Testis (tissue), 3 donors: Measurements from ENCODE around the gene FRMPD4. TPM values are rescaled to one million over a fixed set of nuclear protein-coding genes. Genes with fewer than 3 reads are reported as not detected.
A peak's percentile ranks its signal among the peaks of the same experiment; 100 is the strongest.

ENCODE experiments used
- DNase-seq: peaks from one replicate; pipeline ENCODE4 v3.0.0-alpha.2; 2019
- H3K27ac ChIP-seq, 2 donors: fragments of 200-600 bp; sonication (generic); one replicate each; pipeline ENCODE4 v1.5.1; 2019
- H3K27me3 ChIP-seq: fragments of 200-600 bp; sonication (generic); one replicate; pipeline ENCODE4 v1.5.1; 2019
- H3K36me3 ChIP-seq: fragments of 200-600 bp; sonication (generic); one replicate; pipeline ENCODE4 v1.5.1; 2017; ENCODE audit warnings: low read depth; ENCODE audit errors: missing control alignments
- H3K4me1 ChIP-seq: fragments of 200-600 bp; sonication (generic); one replicate; pipeline ENCODE4 v1.5.1; 2019
- H3K4me3 ChIP-seq, 2 donors: fragments of 200-600 bp; sonication (generic); one replicate each; pipeline ENCODE4 v1.5.1; 2017 to 2019
- H3K9me3 ChIP-seq: fragments of 200-600 bp; sonication (generic); one replicate; pipeline ENCODE4 v1.5.1; 2017
- POLR2A ChIP-seq: fragments of 450-650 bp; IDR thresholded peaks from one replicate; pipeline ENCODE4 v1.6.1; 2017; ENCODE audit warnings: antibody characterized with exemption, mild to moderate bottlenecking, moderate library complexity
- WGBS, 2 donors: methylation state at CpG; one replicate each; pipeline ENCODE4 v1.1.5; 2018; 5-methylcytosine and 5-hydroxymethylcytosine counted together
- intact Hi-C: fragments of 100-400 bp; cut with DNase I; formaldehyde crosslinking; loops from one replicate; pipeline ENCODE4 v1.15.1; 2023; ENCODE audit warnings: low total_unique reads
- polyA plus RNA-seq: library from polyadenylated mRNA; stranded (reverse); fragments of 350-450 nt; fragmentation: Illumina TruSeq; extraction: RNeasy Lipid Tissue Mini Kit (QIAGEN cat#74804); gene quantifications from one replicate; pipeline ENCODE4 v1.2.3, GENCODE V29; 2014; ENCODE audit warnings: low read depth, low replicate concordance; ENCODE audit not compliant: insufficient read depth
- small RNA-seq, 2 donors: library from RNA; depleted of rRNA; stranded (forward); fragments of <200 nt; gene quantifications; one replicate each; pipeline ENCODE3, GENCODE V24; 2016
- total RNA-seq, 2 donors: library from RNA; depleted of rRNA; stranded (reverse); fragments of >200 nt; gene quantifications; one replicate each; pipeline ENCODE4 v1.2.3, GENCODE V29; 2016
- TF ChIP-seq, protein P1 (sequence below), 3 experiments: fragments of 450-650 bp in 2 of 3; fragments of 200-600 bp in 1 of 3; sonication (generic) in 1 of 3; IDR thresholded peaks; one replicate each; pipeline ENCODE4 v1.5.1; 2016 to 2019; ENCODE audit warnings: antibody characterized with exemption in 3 of 3, mild to moderate bottlenecking in 2 of 3, moderate library complexity in 1 of 3

The FRMPD4 gene
- total and polyA plus RNA-seq, 3 donors from 2014 or later, result 1.1 to 1.6 (median 1.3) TPM

GRCh38 chrX:12767856-12768255 lies 629.6 kb downstream of the FRMPD4 start:
- Histone ChIP-seq H3K4me3 (no peak overlapping the region), H3K36me3 (no peaks in the 10 kb centered on the region), H3K4me1 (no peaks in the 10 kb centered on the region), H3K27ac (no peak overlapping the region), H3K9me3 (no peaks in the 10 kb centered on the region), H3K27me3 (no peaks in the 10 kb centered on the region)
- 76 to 84% methylated on average over 2 of the region's 2 CpGs for WGBS, 2 donors
- no peak for DNase-seq
- intact Hi-C loops, result no loop called here
- no peak for TF ChIP-seq POLR2A
- TF ChIP-seq, protein P1, sequence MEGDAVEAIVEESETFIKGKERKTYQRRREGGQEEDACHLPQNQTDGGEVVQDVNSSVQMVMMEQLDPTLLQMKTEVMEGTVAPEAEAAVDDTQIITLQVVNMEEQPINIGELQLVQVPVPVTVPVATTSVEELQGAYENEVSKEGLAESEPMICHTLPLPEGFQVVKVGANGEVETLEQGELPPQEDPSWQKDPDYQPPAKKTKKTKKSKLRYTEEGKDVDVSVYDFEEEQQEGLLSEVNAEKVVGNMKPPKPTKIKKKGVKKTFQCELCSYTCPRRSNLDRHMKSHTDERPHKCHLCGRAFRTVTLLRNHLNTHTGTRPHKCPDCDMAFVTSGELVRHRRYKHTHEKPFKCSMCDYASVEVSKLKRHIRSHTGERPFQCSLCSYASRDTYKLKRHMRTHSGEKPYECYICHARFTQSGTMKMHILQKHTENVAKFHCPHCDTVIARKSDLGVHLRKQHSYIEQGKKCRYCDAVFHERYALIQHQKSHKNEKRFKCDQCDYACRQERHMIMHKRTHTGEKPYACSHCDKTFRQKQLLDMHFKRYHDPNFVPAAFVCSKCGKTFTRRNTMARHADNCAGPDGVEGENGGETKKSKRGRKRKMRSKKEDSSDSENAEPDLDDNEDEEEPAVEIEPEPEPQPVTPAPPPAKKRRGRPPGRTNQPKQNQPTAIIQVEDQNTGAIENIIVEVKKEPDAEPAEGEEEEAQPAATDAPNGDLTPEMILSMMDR (IDR thresholded peaks at IDR 0.05), result no peak

DNA sequence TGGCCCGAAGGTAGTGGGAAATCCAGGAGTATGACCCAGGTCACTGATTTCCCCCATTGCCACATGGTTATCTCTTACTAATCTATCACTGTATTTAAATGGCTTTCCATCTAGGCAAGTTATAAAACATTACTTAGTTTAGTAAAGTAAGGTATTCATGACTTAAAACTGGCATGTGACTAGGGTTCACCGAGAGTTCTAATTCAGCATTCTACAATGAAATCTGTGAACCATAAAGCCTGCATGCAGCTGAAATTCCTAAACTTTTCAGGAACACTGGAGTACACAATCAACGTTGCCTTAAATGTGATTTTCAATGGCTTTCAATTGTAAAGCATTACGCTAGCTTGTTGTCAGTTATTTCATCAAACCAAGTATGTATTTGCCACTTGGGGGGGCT lies 630.2 kb downstream of the FRMPD4 start:
- no peaks in the 10 kb centered on the region for H3K36me3 ChIP-seq
- no peaks in the 10 kb centered on the region for H3K9me3 ChIP-seq
- TF ChIP-seq POLR2A, result no peak
- TF ChIP-seq, protein P1 (IDR thresholded peaks at IDR 0.05), result no peak
- no peak overlapping the region for H3K4me3 ChIP-seq
- DNase-seq, result no peak
- no peak overlapping the region for H3K27ac ChIP-seq
- H3K27me3 ChIP-seq, result no peaks in the 10 kb centered on the region
- H3K4me1 ChIP-seq, result no peaks in the 10 kb centered on the region
- intact Hi-C loops, result no loop called here
- 95 to 97% methylated on average over 4 of the region's 4 CpGs for WGBS, 2 donors

DNA sequence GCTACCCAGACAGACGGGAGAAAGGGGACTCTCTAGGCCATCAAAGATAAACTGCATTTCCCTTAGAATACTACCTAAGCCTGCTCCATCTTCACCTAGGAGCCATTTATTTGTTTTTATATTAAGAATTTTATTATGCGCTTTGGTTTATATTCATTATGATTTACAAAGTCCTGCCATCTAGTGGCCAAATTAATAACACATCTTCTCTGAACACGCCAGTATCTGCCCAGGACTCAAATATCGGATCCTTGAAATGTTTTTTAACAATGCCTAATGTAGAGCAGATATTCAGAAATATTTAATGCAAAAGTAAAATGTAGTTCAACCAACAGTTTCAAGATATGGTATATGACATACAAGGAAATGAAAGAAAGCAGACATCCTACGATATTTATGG lies 632.2 kb downstream of the FRMPD4 start:
- no peak for DNase-seq
- Histone ChIP-seq H3K27me3 (no peaks in the 10 kb centered on the region), H3K27ac (no peak overlapping the region), H3K4me3 (no peak overlapping the region), H3K9me3 (no peaks in the 10 kb centered on the region), H3K4me1 (no peaks in the 10 kb centered on the region), H3K36me3 (no peaks in the 10 kb centered on the region)
- WGBS, 2 donors, result 14 to 26% methylated on average over 5 of the region's 5 CpGs
- TF ChIP-seq, protein P1 (IDR thresholded peaks at IDR 0.05), result peak; percentile 27 to 59 (median 40)
- no peak for TF ChIP-seq POLR2A
- intact Hi-C loops, result no loop called here

DNA sequence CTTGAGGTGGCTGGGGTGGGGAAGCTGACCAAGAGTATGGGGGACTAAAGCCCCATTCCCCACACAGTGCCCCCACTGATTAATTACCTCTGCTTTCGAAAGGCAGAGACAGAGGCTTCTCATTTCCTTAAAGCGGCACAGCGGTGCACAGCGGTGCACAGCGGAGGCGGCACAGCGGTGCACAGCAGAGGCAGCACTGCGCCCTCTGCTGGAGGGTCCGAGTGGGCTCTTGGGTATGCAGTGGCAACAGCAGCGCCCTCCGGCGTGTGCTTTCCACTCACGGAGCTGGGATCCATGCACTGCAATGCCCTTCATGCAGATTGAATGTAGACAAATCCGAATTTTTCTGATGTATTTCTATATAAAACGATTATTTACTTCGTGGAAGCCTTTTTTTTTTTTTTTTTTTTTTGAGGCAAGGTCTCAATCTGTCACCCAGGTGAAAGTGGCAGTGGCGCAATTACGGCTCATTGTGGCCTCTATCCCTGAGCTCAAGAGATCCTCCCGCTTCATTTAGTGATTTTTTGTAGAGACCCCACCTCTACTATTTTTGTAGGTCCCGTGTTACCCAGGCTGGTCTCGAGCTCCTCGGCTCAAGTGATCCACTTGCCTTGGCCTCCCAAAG lies 633.3 kb downstream of the FRMPD4 start:
- H3K4me1 ChIP-seq, result no peaks in the 10 kb centered on the region
- intact Hi-C loops, result no loop called here
- no peaks in the 10 kb centered on the region for H3K27me3 ChIP-seq
- DNase-seq, result peak; percentile 62
- H3K4me3 ChIP-seq, result no peak overlapping the region
- WGBS, 2 donors, result 35 to 58% methylated on average over 16 to 22 of the region's 22 CpGs
- no peaks in the 10 kb centered on the region for H3K36me3 ChIP-seq
- peak overlapping the region in 1 of 2 donors; percentile 77 for H3K27ac ChIP-seq
- no peak for TF ChIP-seq POLR2A
- TF ChIP-seq, protein P1 (IDR thresholded peaks at IDR 0.05), result peak in 2 of 3 experiments; percentile 4 to 31
- no peaks in the 10 kb centered on the region for H3K9me3 ChIP-seq

Small RNAs within 50 kb of the gene (small RNA-seq; reads per million reads assigned to genes)
- gene AC119619.1, result 0 reads per million in 2 donors
- gene RF00019, result 0 reads per million in 2 donors
- gene RN7SKP290, result 0 reads per million in 2 donors
